SK-N-SH (cell line): ENCODE results near the gene LAMP2.

ENCODE experiments used
- CTCF ChIP-seq: fragments of 200-600 bp; sonication (generic); IDR thresholded peaks from 2 replicates; pipeline ENCODE4 v1.6.1; 2017; ENCODE audit warnings: antibody characterized with exemption, mild to moderate bottlenecking, moderate library complexity
- GABPA ChIP-seq: IDR thresholded peaks from 2 replicates; pipeline ENCODE4 v1.4.0; 2012; ENCODE audit warnings: low read depth, mild to moderate bottlenecking
- JUND ChIP-seq: IDR thresholded peaks from 2 replicates; pipeline ENCODE4 v1.4.0; 2012
- MXI1 ChIP-seq: IDR thresholded peaks from 2 replicates; pipeline ENCODE4 v1.6.1; 2012; ENCODE audit warnings: mild to moderate bottlenecking, low read depth, low read length, improper control_type of control experiment
- NRF1 ChIP-seq: IDR thresholded peaks from 2 replicates; pipeline ENCODE4 v1.6.1; 2012; ENCODE audit warnings: low read depth, mild to moderate bottlenecking, low read length
- POLR2AphosphoS5 ChIP-seq: IDR thresholded peaks from 2 replicates; pipeline ENCODE4 v1.6.1; 2012; ENCODE audit warnings: low read depth, low read length
- REST ChIP-seq: IDR thresholded peaks from 2 replicates; pipeline ENCODE4 v1.6.1; 2012; ENCODE audit warnings: mild to moderate bottlenecking, low read depth, low read length, moderate library complexity

DNA sequence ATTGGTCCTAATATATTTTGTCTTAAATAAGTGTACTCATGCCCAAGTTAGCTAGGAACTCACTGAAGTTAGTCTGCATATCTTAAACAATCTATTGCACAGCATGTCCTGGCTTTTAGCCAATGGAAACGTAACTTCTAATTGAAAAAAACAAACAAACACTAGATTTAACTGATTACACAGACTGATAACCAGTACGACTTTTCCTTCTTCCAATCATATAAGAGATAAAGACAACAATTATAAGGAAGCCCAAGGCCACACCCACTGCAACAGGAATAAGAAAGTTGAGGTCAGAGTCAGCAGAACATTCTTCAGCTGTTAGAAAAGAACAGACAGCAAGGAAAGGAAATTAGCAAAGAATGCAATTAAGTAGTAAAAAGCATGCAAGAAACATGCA, 40.8 kb downstream of the LAMP2 start:
- no peak for TF ChIP-seq GABPA
- TF ChIP-seq REST, result no peak
- TF ChIP-seq CTCF, result no peak
- no peak for TF ChIP-seq NRF1
- no peak for TF ChIP-seq JUND
- no peak for TF ChIP-seq MXI1
- TF ChIP-seq POLR2AphosphoS5, result no peak
